ENCODE results near the gene TRIM65. TPM values are rescaled to one million over a fixed set of nuclear protein-coding genes. Genes with fewer than 3 reads are reported as not detected.

The TRIM65 gene
- total and polyA plus RNA-seq, 12 donors, result 4.1 to 46.9 (median 14.5) TPM

DNA sequence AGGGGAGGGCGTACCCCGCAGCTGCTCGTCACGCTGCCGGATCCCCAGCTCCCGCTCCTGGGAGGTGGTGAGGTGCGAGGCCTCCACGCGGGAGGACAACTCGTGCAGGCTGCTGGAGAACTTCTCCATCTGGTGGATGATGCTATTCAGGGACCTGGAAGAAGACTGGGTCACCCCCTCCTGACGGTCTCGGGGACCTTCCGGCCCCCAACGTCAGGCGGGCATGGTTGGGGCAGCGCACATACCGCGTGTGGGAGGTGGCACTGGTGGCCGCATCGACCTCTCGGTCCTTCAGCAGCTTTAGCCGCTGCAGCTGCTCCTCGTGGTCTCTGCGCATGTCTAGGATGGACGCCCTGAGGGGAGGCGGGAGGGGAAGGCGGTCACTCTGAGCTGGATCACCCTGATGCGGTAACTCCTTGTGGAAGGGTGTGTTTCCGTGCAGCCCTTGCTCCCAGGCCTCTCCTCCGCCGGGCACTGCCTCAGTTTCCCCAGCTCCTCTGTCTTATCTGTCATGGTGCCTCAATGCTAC lies 21.2 kb upstream of the TRIM65 start:
- Histone ChIP-seq H3K4me1 (replicated peaks in 1 of 2) (no peaks in the 10 kb centered on the region), H3K4me3 (no peak overlapping the region), H3K36me3 (replicated peaks in 1 of 2) (peaks cover 0 to 4% of the 10 kb centered on the region in 2 donors), H3K27me3 (no peaks in the 10 kb centered on the region), H3K9me3 (replicated peaks in 1 of 3) (no peaks in the 10 kb centered on the region), H3K27ac (no peak overlapping the region)
- TF ChIP-seq POLR2A (IDR thresholded peaks at IDR 0.05) (no peak), CTCF (IDR thresholded peaks at IDR 0.05) (no peak)
- WGBS, 4 donors, result 93 to 99% (median 96%) methylated on average over 21 to 31 of the region's 31 CpGs
- intact Hi-C loops (cut with DNase I), result no loop called here
- no peak for DNase-seq

DNA sequence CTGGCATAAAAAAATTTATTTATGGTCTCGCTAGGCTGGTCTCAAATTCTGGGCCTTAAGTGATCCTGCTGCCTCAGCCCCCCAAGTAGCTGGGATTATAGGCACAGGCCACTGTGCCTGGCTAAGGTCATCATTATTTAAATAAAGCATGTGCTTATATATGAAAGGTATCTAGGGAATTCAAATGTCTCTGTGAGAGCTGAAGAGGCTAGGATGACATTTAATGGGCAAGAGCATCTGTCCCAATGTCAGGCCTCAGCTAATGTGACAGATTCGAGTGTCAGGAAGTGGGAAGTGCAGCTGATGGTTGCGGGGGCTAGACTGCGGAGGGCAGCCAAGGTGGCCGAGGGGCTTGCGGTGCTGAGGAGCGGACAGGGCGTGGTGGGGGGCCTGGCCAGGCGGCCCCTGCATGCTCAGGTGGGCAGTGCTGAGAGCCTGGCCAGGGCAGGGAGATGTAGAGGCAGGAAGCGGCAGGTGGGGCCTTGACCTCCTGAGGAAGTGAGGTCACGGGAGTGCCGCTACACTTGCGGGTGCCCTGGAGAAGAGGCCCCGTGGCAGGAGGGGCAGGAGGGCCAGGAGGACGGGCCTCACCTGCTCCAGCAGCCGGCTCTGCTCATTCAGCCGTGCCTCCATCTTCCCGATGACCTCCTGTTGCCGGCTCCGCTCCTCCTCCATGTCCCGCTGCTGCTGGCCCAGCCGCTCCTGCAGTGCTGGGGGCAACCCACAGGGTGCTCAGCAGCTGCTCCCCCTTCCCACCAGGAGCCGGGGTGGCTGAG lies 20.6 kb upstream of the TRIM65 start:
- 88 to 94% (median 90%) methylated on average over 17 to 23 of the region's 23 CpGs for WGBS, 4 donors
- DNase-seq, result no peak
- H3K9me3 ChIP-seq (replicated peaks in 1 of 3), result no peaks in the 10 kb centered on the region
- H3K4me1 ChIP-seq (replicated peaks in 1 of 2), result no peaks in the 10 kb centered on the region
- no peak overlapping the region for H3K4me3 ChIP-seq
- H3K27ac ChIP-seq, result no peak overlapping the region
- TF ChIP-seq CTCF (IDR thresholded peaks at IDR 0.05) (no peak), POLR2A (IDR thresholded peaks at IDR 0.05) (no peak)
- intact Hi-C loops (cut with DNase I), result no loop called here
- peaks cover 0 to 4% of the 10 kb centered on the region in 2 donors for H3K36me3 ChIP-seq (replicated peaks in 1 of 2)
- H3K27me3 ChIP-seq, result no peaks in the 10 kb centered on the region

DNA sequence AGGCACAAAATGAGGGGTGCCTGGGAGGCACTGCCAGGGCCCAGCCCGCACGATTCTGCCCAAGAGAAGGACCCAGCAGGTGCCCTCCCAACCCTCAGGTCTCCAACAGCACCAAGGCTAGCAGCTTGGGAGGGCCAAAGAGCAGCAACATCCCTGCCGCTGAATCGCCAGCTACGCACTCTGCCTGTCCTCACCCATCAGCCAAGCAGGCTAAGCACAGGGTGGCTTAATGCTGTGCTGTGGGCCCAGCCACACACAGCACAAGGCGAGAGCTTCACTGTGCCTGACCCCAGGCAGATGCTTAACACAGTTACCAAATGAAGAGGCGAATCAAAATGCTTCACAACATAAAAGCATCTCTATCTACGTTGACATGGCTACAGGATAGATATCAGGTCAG lies 18.5 kb upstream of the TRIM65 start:
- WGBS, 4 donors, result 79 to 98% (median 92%) methylated on average over 3 to 8 of the region's 8 CpGs
- Histone ChIP-seq H3K4me3 (no peak overlapping the region), H3K27ac (no peak overlapping the region), H3K4me1 (replicated peaks in 1 of 2) (no peaks in the 10 kb centered on the region), H3K9me3 (replicated peaks in 1 of 3) (no peaks in the 10 kb centered on the region), H3K27me3 (no peaks in the 10 kb centered on the region), H3K36me3 (replicated peaks in 1 of 2) (peaks cover 0 to 4% of the 10 kb centered on the region in 2 donors)
- TF ChIP-seq CTCF (IDR thresholded peaks at IDR 0.05) (no peak), POLR2A (IDR thresholded peaks at IDR 0.05) (no peak)
- intact Hi-C loops (cut with DNase I), result no loop called here
- no peak for DNase-seq

GRCh38 chr17:75914643-75915267 lies 18.0 kb upstream of the TRIM65 start:
- no peak for DNase-seq
- TF ChIP-seq CTCF (IDR thresholded peaks at IDR 0.05) (no peak), POLR2A (IDR thresholded peaks at IDR 0.05) (no peak)
- Histone ChIP-seq H3K4me1 (replicated peaks in 1 of 2) (no peaks in the 10 kb centered on the region), H3K36me3 (replicated peaks in 1 of 2) (peaks cover 0 to 4% of the 10 kb centered on the region in 2 donors), H3K9me3 (replicated peaks in 1 of 3) (no peaks in the 10 kb centered on the region), H3K4me3 (no peak overlapping the region), H3K27me3 (no peaks in the 10 kb centered on the region), H3K27ac (no peak overlapping the region)
- intact Hi-C loops (cut with DNase I), result no loop called here
- 90 to 94% (median 91%) methylated on average over 23 to 34 of the region's 34 CpGs for WGBS, 4 donors

Data from adrenal gland (tissue), 12 donors.